Smooth muscle cell (in vitro differentiated cells): ENCODE data around the gene DYNLT1. TPM values are rescaled to one million over a fixed set of nuclear protein-coding genes. Genes with fewer than 3 reads are reported as not detected.

Experiments used
- DNase-seq: peaks from one replicate; lab custom pipeline; 2025; ENCODE audit not compliant: unreplicated experiment; lab: John Stamatoyannopoulos, UW
- H2AFZ ChIP-seq: fragments of 200-600 bp; sonication (generic); 2 replicates; pipeline ENCODE4 v1.6.0; 2016; ENCODE audit warnings: antibody characterized with exemption, low read depth, mild to moderate bottlenecking
- H3F3A ChIP-seq: fragments of 200-600 bp; sonication (generic); 2 replicates; pipeline ENCODE4 v1.6.0; 2017; ENCODE audit warnings: antibody characterized with exemption, low read depth
- H3K27ac ChIP-seq: fragments of 200-600 bp; sonication (generic); 2 replicates; pipeline ENCODE4 v1.5.1; 2016; ENCODE audit warnings: low read depth, mild to moderate bottlenecking
- H3K27me3 ChIP-seq: fragments of 200-600 bp; sonication (generic); 2 replicates; pipeline ENCODE4 v1.6.1; 2016; ENCODE audit warnings: low read depth, mild to moderate bottlenecking
- H3K36me3 ChIP-seq: fragments of 200-600 bp; sonication (generic); 2 replicates; pipeline ENCODE4 v1.5.1; 2016; ENCODE audit warnings: low read depth
- H3K4me1 ChIP-seq: fragments of 200-600 bp; sonication (generic); 2 replicates; pipeline ENCODE4 v1.5.1; 2016; ENCODE audit warnings: low read depth
- H3K4me2 ChIP-seq: fragments of 200-600 bp; sonication (generic); 2 replicates; pipeline ENCODE4 v1.6.0; 2016; ENCODE audit warnings: mild to moderate bottlenecking
- H3K4me3 ChIP-seq: fragments of 200-600 bp; sonication (generic); 2 replicates; pipeline ENCODE4 v1.5.1; 2016; ENCODE audit warnings: mild to moderate bottlenecking
- H3K79me2 ChIP-seq: fragments of 200-600 bp; sonication (generic); 2 replicates; pipeline ENCODE4 v1.6.0; 2016; ENCODE audit warnings: low read depth, mild to moderate bottlenecking
- H3K9ac ChIP-seq: fragments of 200-600 bp; sonication (generic); 2 replicates; pipeline ENCODE4 v1.6.0; 2016; ENCODE audit warnings: low read depth
- H3K9me3 ChIP-seq: fragments of 200-600 bp; sonication (generic); replicated peaks from 2 replicates; pipeline ENCODE4 v1.5.1; 2016; ENCODE audit warnings: low read depth
- H4K20me1 ChIP-seq: fragments of 200-600 bp; sonication (generic); 2 replicates; pipeline ENCODE4 v1.6.0; 2016; ENCODE audit warnings: low read depth
- CTCF ChIP-seq: fragments of 200-600 bp; sonication (generic); IDR thresholded peaks from 2 replicates; pipeline ENCODE4 v1.5.1; 2017; ENCODE audit warnings: borderline replicate concordance, mild to moderate bottlenecking, antibody characterized with exemption; ENCODE audit not compliant: insufficient read depth, poor library complexity, severe bottlenecking
- WGBS: methylation state at CpG from one replicate; pipeline ENCODE4 v1.1.7; 2016; ENCODE audit warnings: low lambda C conversion rate; 5-methylcytosine and 5-hydroxymethylcytosine counted together
- microRNA-seq: library from miRNA; unstranded; fragments of <30 nt; microRNA quantifications from one replicate; pipeline ENCODE4, GENCODE V29; 2016; ENCODE audit warnings: borderline number of aligned reads
- polyA plus RNA-seq: library from polyadenylated mRNA; unstranded; fragments of >200 nt; fragmentation: Nextera tagmentation; extraction: Ambion mirVana; gene quantifications from 2 replicates; pipeline ENCODE4 v1.2.1, GENCODE V29; 2016
- small RNA-seq: library from RNA; depleted of rRNA; stranded (forward); fragments of <200 nt; gene quantifications from one replicate; pipeline ENCODE3, GENCODE V24; 2014
- total RNA-seq: library from RNA; depleted of rRNA; stranded (reverse); fragments of >200 nt; gene quantifications from 2 replicates; pipeline ENCODE4 v1.2.3, GENCODE V29; 2014

DYNLT1 gene
- total and polyA plus RNA-seq, 2 experiments from 2014 or later: 127 to 225 TPM

DNA sequence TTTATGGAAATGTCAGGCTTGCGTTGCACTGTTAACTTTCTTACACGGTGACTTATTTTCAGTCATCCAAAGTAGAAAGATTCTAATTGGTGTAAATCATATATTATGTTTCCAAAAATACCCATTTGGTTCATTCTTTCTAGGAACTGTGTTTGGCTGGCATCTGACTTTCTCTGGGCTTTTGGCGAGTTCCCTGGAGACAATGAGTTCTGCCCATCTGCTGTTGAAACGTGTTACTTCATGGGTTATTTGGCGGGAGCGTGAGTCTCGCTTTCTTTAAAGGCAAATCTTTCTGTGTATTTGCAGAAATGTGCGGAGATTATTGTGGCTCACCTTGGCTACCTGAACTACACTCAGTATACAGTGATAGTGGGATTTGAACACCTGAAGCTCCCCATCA is 55.2 kb downstream of the DYNLT1 start:
- TF ChIP-seq CTCF: no peak
- H4K20me1 ChIP-seq: peaks cover under 1% of the 10 kb centered on the region
- no peaks in the 10 kb centered on the region for H3K27me3 ChIP-seq
- H3K4me2 ChIP-seq: no peak overlapping the region
- H3K9ac ChIP-seq: no peak overlapping the region
- DNase-seq: no peak
- WGBS: 98% methylated on average over 8 of the region's 8 CpGs
- no peaks in the 10 kb centered on the region for H3F3A ChIP-seq
- no peak overlapping the region for H2AFZ ChIP-seq
- H3K79me2 ChIP-seq: no peaks in the 10 kb centered on the region
- no peaks in the 10 kb centered on the region for H3K9me3 ChIP-seq
- H3K4me1 ChIP-seq: no peaks in the 10 kb centered on the region
- no peak overlapping the region for H3K27ac ChIP-seq
- no peak overlapping the region for H3K4me3 ChIP-seq
- H3K36me3 ChIP-seq: peaks cover 34% of the 10 kb centered on the region

DNA sequence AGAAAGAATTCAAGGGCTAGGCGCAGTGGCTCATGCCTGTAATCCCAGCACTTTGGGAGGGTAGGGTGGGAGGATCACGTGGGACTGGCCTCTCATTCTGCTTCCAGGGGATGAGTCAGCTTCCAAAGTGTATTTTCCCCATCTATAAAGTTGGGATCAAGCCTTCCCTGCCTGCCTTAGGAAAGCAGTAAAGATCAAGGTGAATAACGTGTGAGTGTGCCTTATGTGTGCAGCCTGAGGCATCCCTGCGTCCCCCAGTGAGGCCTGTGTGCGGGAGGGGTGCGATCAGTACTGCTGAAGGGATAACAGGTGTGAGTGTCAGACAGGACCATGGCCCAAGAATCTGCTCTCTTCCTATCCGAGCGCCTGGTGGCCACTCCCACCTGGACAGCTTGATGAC is 57.9 kb downstream of the DYNLT1 start:
- Histone ChIP-seq H3K27ac (no peak overlapping the region), H3K4me3 (no peak overlapping the region), H3K79me2 (no peaks in the 10 kb centered on the region), H3K9ac (no peak overlapping the region), H3F3A (no peaks in the 10 kb centered on the region), H3K4me2 (no peak overlapping the region), H2AFZ (no peak overlapping the region), H3K36me3 (peaks cover 29% of the 10 kb centered on the region), H3K27me3 (no peaks in the 10 kb centered on the region), H4K20me1 (peaks cover 4% of the 10 kb centered on the region), H3K4me1 (no peaks in the 10 kb centered on the region), H3K9me3 (no peaks in the 10 kb centered on the region)
- no peak for TF ChIP-seq CTCF
- no peak for DNase-seq
- WGBS: 97% methylated on average over 8 of the region's 8 CpGs

Small RNA genes within 50 kb of the gene (microRNA-seq; reads per million reads assigned to microRNA genes)
- gene MIR7161: not detected

Small RNA genes within 50 kb of the gene (small RNA-seq; reads per million reads assigned to genes)
- not detected for gene MIR7161

Other genes with a start within 250 kb of the DYNLT1 start
- 29.0 and 35.0 TPM in 2 replicates for gene TMEM181, start 84.7 kb downstream of the DYNLT1 start, total RNA-seq
- 15.1 and 15.3 TPM in 2 replicates for gene TMEM181, start 84.7 kb downstream of the DYNLT1 start, polyA plus RNA-seq
- gene SYTL3, start 5.3 kb upstream of the DYNLT1 start, total RNA-seq: 0.13 and 1.3 TPM in 2 replicates
- gene SYTL3, start 5.3 kb upstream of the DYNLT1 start, polyA plus RNA-seq: 1.2 and 1.3 TPM in 2 replicates
- gene EZR, start 174.6 kb upstream of the DYNLT1 start, total RNA-seq: 98.4 and 113 TPM in 2 replicates
- gene EZR, start 174.6 kb upstream of the DYNLT1 start, polyA plus RNA-seq: 55.0 and 190 TPM in 2 replicates